SHP77 treated with DMSO at 0.1 percent for 48 hours (cell line): ENCODE results near the gene OR1F1.
"Not testable (repeated sequence)": the region's sequence is repeated elsewhere in the genome, so short reads cannot be mapped to it uniquely, and the experiment has no call there.

ENCODE experiments used
- DNase-seq: peaks from one replicate; lab custom pipeline; 2025; lab: John Stamatoyannopoulos, UW

Gene OR1F1

GRCh38 chr16:3150346-3151218 is 37.4 kb upstream of the OR1F1 start:
- peak; percentile 92 for DNase-seq

GRCh38 chr16:3152027-3152276 is 36.1 kb upstream of the OR1F1 start:
- DNase-seq, result no peak

GRCh38 chr16:3152277-3152990 is 35.6 kb upstream of the OR1F1 start:
- peak; percentile 88 for DNase-seq

GRCh38 chr16:3152991-3153368 is 35.0 kb upstream of the OR1F1 start:
- no peak for DNase-seq

- no peak for DNase-seq
Measured at GRCh38 chr16:3155181-3155580, 32.8 kb upstream of the OR1F1 start.

- no peak for DNase-seq
Measured at GRCh38 chr16:3155972-3156371, 32.0 kb upstream of the OR1F1 start.

GRCh38 chr16:3157229-3158025 is 30.6 kb upstream of the OR1F1 start:
- DNase-seq, result peak; percentile 65

GRCh38 chr16:3158026-3158509 is 29.9 kb upstream of the OR1F1 start:
- DNase-seq, result no peak

GRCh38 chr16:3158510-3159314 is 29.3 kb upstream of the OR1F1 start:
- DNase-seq, result peak; percentile 38

GRCh38 chr16:3161235-3162018 is 26.6 kb upstream of the OR1F1 start:
- peak; percentile 28 for DNase-seq

- DNase-seq, result no peak
Measured at GRCh38 chr16:3164121-3164991, 23.6 kb upstream of the OR1F1 start.

GRCh38 chr16:3165111-3165822 is 22.7 kb upstream of the OR1F1 start:
- DNase-seq, result no peak

- DNase-seq, result no peak
Measured at GRCh38 chr16:3166505-3166886, 21.5 kb upstream of the OR1F1 start.

GRCh38 chr16:3168729-3169128 is 19.3 kb upstream of the OR1F1 start:
- not testable (repeated sequence) for DNase-seq

GRCh38 chr16:3170440-3171180 is 17.4 kb upstream of the OR1F1 start:
- no peak for DNase-seq

GRCh38 chr16:3171181-3171854 is 16.7 kb upstream of the OR1F1 start:
- DNase-seq, result no peak

- no peak for DNase-seq
Measured at GRCh38 chr16:3171855-3172593, 16.0 kb upstream of the OR1F1 start.
